SK-N-SH treated with all-trans-retinoic acid at 6 μM for 48 hours (cell line): Measurements from ENCODE around the gene PRPF19.

ENCODE experiments used
- ATAC-seq: fragments of 200-7000 bp; cut with Tn5 transposase; 3 replicates; pipeline ENCODE4 v1.9.1; 2020; ENCODE audit warnings: mild to moderate bottlenecking, moderate library complexity
- ARNTL ChIP-seq: fragments of 450-650 bp; formaldehyde crosslinking; IDR thresholded peaks from 2 replicates; pipeline ENCODE4 v1.5.0; 2020; ENCODE audit warnings: low read depth, mild to moderate bottlenecking, moderate library complexity, borderline replicate concordance
- BACH2 ChIP-seq: fragments of 250-450 bp; sonication (Bioruptor Pico); IDR thresholded peaks from 2 replicates; pipeline ENCODE4 v1.9.0; 2021; ENCODE audit warnings: mild to moderate bottlenecking, borderline replicate concordance
- CREB5 ChIP-seq: fragments of 250-450 bp; sonication (Bioruptor Pico); IDR thresholded peaks from 2 replicates; pipeline ENCODE4 v1.5.1; 2020; ENCODE audit warnings: low read depth, mild to moderate bottlenecking, moderate library complexity
- CSDC2 ChIP-seq: fragments of 250-450 bp; sonication (Bioruptor Pico); IDR thresholded peaks from 2 replicates; pipeline ENCODE4 v1.5.0; 2020; ENCODE audit warnings: mild to moderate bottlenecking, moderate library complexity
- CSRNP3 ChIP-seq: fragments of 250-450 bp; sonication (Bioruptor Pico); IDR thresholded peaks from 2 replicates; pipeline ENCODE4 v1.5.1; 2021; ENCODE audit warnings: mild to moderate bottlenecking, moderate library complexity
- ESRRG ChIP-seq: fragments of 250-450 bp; sonication (Bioruptor Pico); IDR thresholded peaks from 2 replicates; pipeline ENCODE4 v1.6.1; 2021; ENCODE audit warnings: mild to moderate bottlenecking
- GLIS3 ChIP-seq: fragments of 250-450 bp; sonication (Bioruptor Pico); IDR thresholded peaks from 2 replicates; pipeline ENCODE4 v1.5.0; 2020; ENCODE audit warnings: mild to moderate bottlenecking, moderate library complexity
- ISL1 ChIP-seq: fragments of 250-450 bp; sonication (Bioruptor Pico); IDR thresholded peaks from 2 replicates; pipeline ENCODE4 v2.1.2; 2022; ENCODE audit warnings: mild to moderate bottlenecking, moderate library complexity
- OSR1 ChIP-seq: fragments of 250-450 bp; sonication (Bioruptor Pico); IDR thresholded peaks from 2 replicates; pipeline ENCODE4 v1.8.0; 2022; ENCODE audit warnings: moderate library complexity, mild to moderate bottlenecking, inconsistent platforms
- POU6F1 ChIP-seq: fragments of 250-450 bp; sonication (Bioruptor Pico); IDR thresholded peaks from 2 replicates; pipeline ENCODE4 v1.8.0; 2021; ENCODE audit warnings: low read depth, mild to moderate bottlenecking, moderate library complexity, borderline replicate concordance
- PPARA ChIP-seq: fragments of 250-450 bp; sonication (Bioruptor Pico); IDR thresholded peaks from 2 replicates; pipeline ENCODE4 v1.5.0; 2020; ENCODE audit warnings: mild to moderate bottlenecking, borderline replicate concordance
- RARB ChIP-seq: fragments of 250-450 bp; sonication (Bioruptor Pico); IDR thresholded peaks from 2 replicates; pipeline ENCODE4 v1.8.0; 2021; ENCODE audit warnings: mild to moderate bottlenecking, moderate library complexity
- TCF4 ChIP-seq: fragments of 250-450 bp; sonication (Bioruptor Pico); IDR thresholded peaks from 2 replicates; pipeline ENCODE4 v1.8.0; 2021; ENCODE audit warnings: mild to moderate bottlenecking, moderate library complexity, borderline replicate concordance
- TOX ChIP-seq: fragments of 250-450 bp; sonication (Bioruptor Pico); IDR thresholded peaks from 2 replicates; pipeline ENCODE4 v1.8.0; 2021; ENCODE audit warnings: mild to moderate bottlenecking, moderate library complexity, borderline replicate concordance
- TSHZ2 ChIP-seq: fragments of 250-450 bp; sonication (Bioruptor Pico); IDR thresholded peaks from 2 replicates; pipeline ENCODE4 v1.5.0; 2020; ENCODE audit warnings: mild to moderate bottlenecking, moderate library complexity
- ZC3H10 ChIP-seq: fragments of 250-450 bp; sonication (Bioruptor Pico); IDR thresholded peaks from 2 replicates; pipeline ENCODE4 v1.5.1; 2021; ENCODE audit warnings: mild to moderate bottlenecking, moderate library complexity
- ZFP3 ChIP-seq: fragments of 250-450 bp; sonication (Bioruptor Pico); IDR thresholded peaks from 2 replicates; pipeline ENCODE4 v1.5.0; 2020; ENCODE audit warnings: mild to moderate bottlenecking, moderate library complexity
- ZFP30 ChIP-seq: fragments of 450-650 bp; formaldehyde crosslinking; IDR thresholded peaks from 2 replicates; pipeline ENCODE4 v1.5.0; 2022; ENCODE audit warnings: mild to moderate bottlenecking, moderate library complexity
- ZNF70 ChIP-seq: fragments of 450-650 bp; formaldehyde crosslinking; IDR thresholded peaks from 2 replicates; pipeline ENCODE4 v1.5.0; 2020; ENCODE audit warnings: mild to moderate bottlenecking, moderate library complexity
- ZNF8 ChIP-seq: fragments of 450-650 bp; formaldehyde crosslinking; IDR thresholded peaks from 2 replicates; pipeline ENCODE4 v1.5.0; 2020; ENCODE audit warnings: mild to moderate bottlenecking, moderate library complexity

Gene PRPF19

GRCh38 chr11:60932605-60933356 is 26.4 kb upstream of the PRPF19 start:
- no peak for ATAC-seq

GRCh38 chr11:60931917-60932316 is 25.5 kb upstream of the PRPF19 start:
- no peak for ATAC-seq
- TF ChIP-seq ZFP30 (CRISPR knock-in tag), result no peak
- TF ChIP-seq CSDC2 (CRISPR knock-in tag), result no peak
- TF ChIP-seq GLIS3 (CRISPR knock-in tag), result no peak
- no peak for TF ChIP-seq ESRRG
- no peak for TF ChIP-seq ZNF70 (CRISPR knock-in tag)
- TF ChIP-seq TCF4 (CRISPR knock-in tag), result no peak
- TF ChIP-seq OSR1 (CRISPR knock-in tag), result no peak
- TF ChIP-seq CSRNP3 (CRISPR knock-in tag), result no peak
- TF ChIP-seq CREB5 (CRISPR knock-in tag), result no peak
- TF ChIP-seq RARB, result no peak
- no peak for TF ChIP-seq POU6F1 (CRISPR knock-in tag)
- no peak for TF ChIP-seq ZFP3
- TF ChIP-seq ARNTL, result no peak
- TF ChIP-seq BACH2 (CRISPR knock-in tag), result no peak
- no peak for TF ChIP-seq TOX (CRISPR knock-in tag)
- TF ChIP-seq ISL1 (CRISPR knock-in tag), result no peak
- TF ChIP-seq ZC3H10 (CRISPR knock-in tag), result no peak
- no peak for TF ChIP-seq ZNF8 (CRISPR knock-in tag)

More at GRCh38 chr11:60932605-60933356, 26.4 kb upstream of the PRPF19 start:
- TF ChIP-seq BACH2 (CRISPR knock-in tag) (no peak), TSHZ2 (CRISPR knock-in tag) (no peak), GLIS3 (CRISPR knock-in tag) (no peak), CSRNP3 (CRISPR knock-in tag) (no peak), ZFP3 (no peak), ZC3H10 (CRISPR knock-in tag) (no peak), POU6F1 (CRISPR knock-in tag) (no peak), ZNF70 (CRISPR knock-in tag) (no peak), PPARA (no peak)
- TF ChIP-seq, all 23 proteins: peak for 0
